NCI-H1930 (cell line): ENCODE results near the gene NFASC.

Source experiments
- DNase-seq, 2 experiments: peaks; one replicate each; lab custom pipeline; 2025; lab: John Stamatoyannopoulos, UW

The NFASC gene

DNA sequence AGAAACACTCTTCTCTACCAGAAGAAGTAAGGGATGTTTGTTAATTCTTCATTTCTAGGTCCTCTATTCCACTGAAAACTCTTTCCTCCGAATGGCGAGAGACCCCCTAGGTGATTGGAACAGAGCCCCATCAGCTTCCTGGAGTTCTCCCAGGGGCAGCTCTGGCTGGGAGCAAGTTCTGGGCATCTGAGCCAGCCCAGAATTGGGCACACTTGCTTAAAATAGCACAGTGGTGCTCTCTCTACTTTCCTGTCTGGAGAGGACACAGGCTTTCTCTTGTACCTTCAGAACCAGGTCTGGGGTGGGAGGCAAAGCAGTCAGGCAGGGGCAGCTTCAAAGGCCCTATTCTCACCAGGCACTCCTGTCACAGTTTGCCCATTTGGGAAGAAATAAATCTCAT, 89.2 kb downstream of the NFASC start:
- DNase-seq, result no peak

DNA sequence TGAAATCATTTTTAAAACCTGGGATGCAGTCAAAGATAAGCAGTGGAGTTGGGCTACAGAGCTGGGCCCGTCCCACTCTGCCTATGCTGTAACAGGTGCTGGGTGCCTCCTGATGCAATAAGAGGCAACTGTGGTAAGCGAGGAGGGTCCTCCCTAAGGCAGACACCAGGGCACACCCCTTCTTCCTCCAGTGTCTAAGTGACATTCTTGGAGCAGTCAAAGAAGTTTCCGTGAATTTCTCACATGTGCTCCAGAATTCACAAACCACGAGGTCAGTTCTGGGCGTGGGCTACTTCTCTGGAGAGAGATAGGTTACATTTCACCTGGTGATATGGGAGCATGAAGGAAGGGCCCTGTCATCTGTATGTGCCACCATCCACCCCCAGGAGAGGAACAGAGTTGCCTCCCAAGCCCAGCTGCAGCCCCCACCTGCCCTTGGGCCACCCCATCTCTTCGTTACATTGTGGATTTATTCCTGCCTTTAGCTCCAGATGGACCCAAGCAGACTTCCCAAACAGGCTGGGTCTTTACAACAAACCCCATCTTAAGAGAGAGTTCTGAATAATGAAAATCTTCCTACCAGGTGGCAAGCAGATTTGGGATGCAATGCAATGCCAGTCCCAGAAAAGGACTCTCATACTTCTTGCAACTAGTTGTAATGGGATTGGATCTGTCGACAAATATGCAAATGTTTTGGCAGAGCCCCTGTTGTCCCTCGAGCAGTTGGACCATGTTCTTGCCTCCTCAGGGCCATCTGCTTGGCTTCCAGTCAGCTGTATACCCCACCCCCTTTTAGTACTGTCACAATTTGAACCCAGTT, 89.9 kb downstream of the NFASC start:
- no peak for DNase-seq

DNA sequence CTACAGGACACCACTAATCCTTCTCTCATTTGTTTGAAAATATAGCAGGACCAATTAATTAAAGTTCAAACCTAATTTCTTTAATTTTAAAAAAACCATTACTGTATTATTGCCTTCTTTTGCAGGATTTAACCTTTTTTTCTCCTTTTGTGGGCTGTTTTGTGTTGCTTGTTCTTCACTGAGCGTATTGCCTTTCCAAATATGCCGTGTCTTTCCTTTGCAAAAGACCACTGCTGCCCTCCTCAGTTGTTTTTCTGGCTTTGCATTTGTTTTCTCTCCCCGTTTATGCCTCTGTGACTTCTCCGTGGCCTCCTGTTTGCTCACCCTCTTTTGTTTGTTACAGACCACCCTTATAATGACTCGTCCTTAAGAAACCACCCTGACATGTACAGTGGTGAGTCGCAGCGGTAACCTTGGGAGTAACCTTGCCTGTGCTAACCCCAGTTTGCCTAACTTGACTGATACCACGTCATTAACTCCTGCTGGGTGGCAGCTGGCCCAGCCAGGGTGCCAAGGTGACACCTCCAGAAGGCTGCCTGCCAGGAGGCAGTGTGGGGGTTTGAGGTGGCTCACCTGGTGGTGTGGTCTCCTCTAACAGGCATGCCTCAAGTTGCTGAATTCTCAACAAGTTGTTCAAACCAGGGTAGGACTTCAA, 91.2 kb downstream of the NFASC start:
- no peak for DNase-seq

GRCh38 chr1:204962742-204963632, 92.3 kb downstream of the NFASC start:
- no peak for DNase-seq

GRCh38 chr1:204967451-204967850, 96.8 kb downstream of the NFASC start:
- no peak for DNase-seq

DNA sequence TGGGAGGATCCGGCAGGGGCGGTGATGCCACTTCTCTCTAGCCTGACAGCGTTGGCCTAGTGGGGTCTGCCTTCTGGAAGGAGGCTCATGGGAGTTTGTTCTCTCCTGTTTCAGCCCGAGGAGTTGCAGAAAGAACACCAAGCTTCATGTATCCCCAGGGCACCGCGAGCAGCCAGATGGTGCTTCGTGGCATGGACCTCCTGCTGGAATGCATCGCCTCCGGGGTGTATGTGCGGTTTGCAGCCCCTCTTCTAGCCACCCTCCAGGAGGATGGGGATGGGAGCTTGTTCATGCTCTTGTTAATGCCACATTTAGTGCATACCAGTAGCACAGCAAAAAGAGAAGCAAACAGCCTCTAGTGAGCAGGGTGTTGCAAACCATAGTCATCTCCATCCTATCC, 97.5 kb downstream of the NFASC start:
- no peak for DNase-seq

GRCh38 chr1:204968951-204969350, 98.3 kb downstream of the NFASC start:
- DNase-seq, result no peak

DNA sequence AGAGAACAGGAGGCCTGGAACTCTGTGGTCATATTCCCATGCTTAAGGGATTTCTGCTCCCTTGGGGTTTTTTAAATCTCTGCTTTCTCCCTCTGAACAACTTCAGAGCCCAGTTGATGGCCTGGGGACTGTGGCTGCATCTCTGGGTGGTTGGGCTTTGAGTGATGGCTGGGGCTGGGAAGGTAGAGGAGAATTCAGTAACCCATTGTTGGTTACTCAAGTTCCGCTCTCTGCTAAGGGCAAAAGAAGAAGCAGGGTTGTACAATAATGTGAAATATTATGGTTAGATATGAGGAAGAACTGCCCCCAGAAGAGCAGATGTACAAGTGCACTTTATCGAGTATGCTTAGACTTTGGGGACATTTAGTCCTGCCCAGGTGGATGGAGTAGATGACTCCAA, 100.3 kb downstream of the NFASC start:
- DNase-seq, result no peak

GRCh38 chr1:204971517-204972336, 101.1 kb downstream of the NFASC start:
- no peak for DNase-seq

- DNase-seq, result no peak
These were observed 101.8 kb downstream of the NFASC start for GRCh38 chr1:204972426-204972825.

GRCh38 chr1:204973449-204973848, 102.8 kb downstream of the NFASC start:
- DNase-seq, result no peak

- no peak for DNase-seq
These were observed 103.7 kb downstream of the NFASC start for GRCh38 chr1:204974327-204974726.

DNA sequence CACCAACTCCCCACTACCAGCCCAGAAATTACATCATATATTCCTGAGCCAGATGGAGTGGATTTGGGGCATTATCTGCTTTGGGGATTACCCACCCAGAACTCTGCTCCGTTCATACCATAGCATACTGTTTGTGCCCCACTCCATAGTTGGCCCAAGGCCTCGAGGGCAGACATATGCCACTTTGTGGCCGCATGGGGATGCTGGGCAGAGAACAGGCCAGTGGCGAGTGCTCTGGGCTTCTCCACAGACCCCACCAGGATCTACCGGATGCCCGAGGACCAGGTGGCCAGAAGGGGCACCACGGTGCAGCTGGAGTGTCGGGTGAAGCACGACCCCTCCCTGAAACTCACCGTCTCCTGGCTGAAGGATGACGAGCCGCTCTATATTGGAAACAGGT, 104.4 kb downstream of the NFASC start:
- no peak for DNase-seq

- no peak for DNase-seq
These were observed 105.0 kb downstream of the NFASC start for GRCh38 chr1:204975568-204976235.

GRCh38 chr1:204976646-204977045, 106.0 kb downstream of the NFASC start:
- DNase-seq, result no peak

DNA sequence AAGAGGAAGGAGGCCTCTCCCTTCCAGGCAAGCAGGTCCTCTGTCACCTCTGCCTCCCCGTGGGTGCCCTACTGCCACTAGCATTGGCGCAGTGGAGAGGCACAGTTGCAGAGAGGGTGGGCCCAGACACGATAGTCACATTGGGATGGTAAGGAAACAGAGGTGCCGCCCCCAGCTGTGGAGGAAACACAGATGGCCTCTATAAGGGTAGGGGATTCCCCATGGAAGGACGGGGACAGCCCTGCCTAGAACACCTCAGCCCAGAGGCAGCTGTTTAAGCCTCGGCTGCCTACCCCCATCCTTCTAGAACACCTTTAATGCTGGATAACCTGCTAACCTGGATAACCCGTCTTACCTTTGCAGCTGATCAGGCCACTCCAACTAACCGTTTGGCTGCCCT, 106.7 kb downstream of the NFASC start:
- DNase-seq, result no peak

GRCh38 chr1:204978782-204979181, 108.1 kb downstream of the NFASC start:
- DNase-seq, result no peak

DNA sequence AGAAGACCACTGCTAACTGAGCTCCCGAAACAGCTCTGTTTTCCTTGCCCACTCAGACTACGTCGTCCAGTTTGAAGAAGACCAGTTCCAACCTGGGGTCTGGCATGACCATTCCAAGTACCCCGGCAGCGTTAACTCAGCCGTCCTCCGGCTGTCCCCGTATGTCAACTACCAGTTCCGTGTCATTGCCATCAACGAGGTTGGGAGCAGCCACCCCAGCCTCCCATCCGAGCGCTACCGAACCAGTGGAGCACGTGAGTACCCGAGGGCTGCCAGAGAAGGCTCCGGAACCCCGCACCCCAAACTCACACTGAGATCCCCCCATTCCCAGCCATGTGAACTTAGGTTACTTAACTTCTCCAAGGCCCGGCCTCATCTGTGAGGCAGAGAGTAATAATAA, 108.6 kb downstream of the NFASC start:
- DNase-seq, result no peak

- DNase-seq, result no peak
These were observed 109.4 kb downstream of the NFASC start for GRCh38 chr1:204979891-204980649.

DNA sequence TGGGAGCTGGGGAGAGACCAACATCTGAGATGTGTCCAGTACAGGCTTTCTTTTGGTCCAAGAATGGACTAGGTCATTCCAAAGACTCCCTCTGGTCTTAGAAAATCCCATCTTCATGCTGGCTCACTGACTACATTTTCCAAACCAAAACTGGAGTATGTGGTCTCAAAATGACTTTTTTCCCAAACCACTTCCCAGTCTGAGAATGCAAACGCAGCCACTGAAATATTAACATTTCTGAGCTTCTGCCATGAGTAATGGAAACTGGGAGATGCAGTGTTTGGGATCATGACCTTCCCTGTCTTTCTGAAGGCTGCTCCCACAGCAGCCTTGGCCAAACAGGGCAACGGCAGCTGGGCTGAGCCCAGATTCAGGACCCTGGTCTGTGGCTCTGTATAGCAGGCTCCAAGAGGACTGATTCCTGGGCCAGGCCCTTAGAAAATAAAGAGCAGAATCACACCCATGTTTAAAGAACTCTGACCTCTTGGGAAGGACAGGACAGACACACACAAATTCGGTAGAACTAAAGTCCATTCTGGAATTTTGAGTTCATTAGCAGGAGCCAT, 110.3 kb downstream of the NFASC start:
- DNase-seq, result no peak
